Hematopoietic multipotent progenitor cell treated with erythropoietin and hydrocortisone succinate and interleukin-3 and kit ligand, for 8 days (in vitro differentiated cells): Measurements from ENCODE around the gene NCAPD2.

Experiments used
- DNase-seq: peaks from one replicate; pipeline ENCODE4 v3.0.0-alpha.2; 2015

The NCAPD2 gene, protein sequence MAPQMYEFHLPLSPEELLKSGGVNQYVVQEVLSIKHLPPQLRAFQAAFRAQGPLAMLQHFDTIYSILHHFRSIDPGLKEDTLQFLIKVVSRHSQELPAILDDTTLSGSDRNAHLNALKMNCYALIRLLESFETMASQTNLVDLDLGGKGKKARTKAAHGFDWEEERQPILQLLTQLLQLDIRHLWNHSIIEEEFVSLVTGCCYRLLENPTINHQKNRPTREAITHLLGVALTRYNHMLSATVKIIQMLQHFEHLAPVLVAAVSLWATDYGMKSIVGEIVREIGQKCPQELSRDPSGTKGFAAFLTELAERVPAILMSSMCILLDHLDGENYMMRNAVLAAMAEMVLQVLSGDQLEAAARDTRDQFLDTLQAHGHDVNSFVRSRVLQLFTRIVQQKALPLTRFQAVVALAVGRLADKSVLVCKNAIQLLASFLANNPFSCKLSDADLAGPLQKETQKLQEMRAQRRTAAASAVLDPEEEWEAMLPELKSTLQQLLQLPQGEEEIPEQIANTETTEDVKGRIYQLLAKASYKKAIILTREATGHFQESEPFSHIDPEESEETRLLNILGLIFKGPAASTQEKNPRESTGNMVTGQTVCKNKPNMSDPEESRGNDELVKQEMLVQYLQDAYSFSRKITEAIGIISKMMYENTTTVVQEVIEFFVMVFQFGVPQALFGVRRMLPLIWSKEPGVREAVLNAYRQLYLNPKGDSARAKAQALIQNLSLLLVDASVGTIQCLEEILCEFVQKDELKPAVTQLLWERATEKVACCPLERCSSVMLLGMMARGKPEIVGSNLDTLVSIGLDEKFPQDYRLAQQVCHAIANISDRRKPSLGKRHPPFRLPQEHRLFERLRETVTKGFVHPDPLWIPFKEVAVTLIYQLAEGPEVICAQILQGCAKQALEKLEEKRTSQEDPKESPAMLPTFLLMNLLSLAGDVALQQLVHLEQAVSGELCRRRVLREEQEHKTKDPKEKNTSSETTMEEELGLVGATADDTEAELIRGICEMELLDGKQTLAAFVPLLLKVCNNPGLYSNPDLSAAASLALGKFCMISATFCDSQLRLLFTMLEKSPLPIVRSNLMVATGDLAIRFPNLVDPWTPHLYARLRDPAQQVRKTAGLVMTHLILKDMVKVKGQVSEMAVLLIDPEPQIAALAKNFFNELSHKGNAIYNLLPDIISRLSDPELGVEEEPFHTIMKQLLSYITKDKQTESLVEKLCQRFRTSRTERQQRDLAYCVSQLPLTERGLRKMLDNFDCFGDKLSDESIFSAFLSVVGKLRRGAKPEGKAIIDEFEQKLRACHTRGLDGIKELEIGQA (N-terminal part only)

GRCh38 chr12:6493497-6494257 lies at the start of gene NCAPD2:
Gene NCAPD2, plus strand, starts transcription at chr12:6494102. Its CDS starts 997 bp downstream, at chr12:6495099.
- DNase-seq, result peak; percentile 98

- DNase-seq, result no peak
These were observed 48.9 kb upstream of the NCAPD2 start, which contains the start of gene CD27 for GRCh38 chr12:6444704-6445688. Gene CD27, plus strand, starts transcription at chr12:6444955. Its CDS starts 141 bp downstream, at chr12:6445096.

GRCh38 chr12:6450091-6450868 lies 43.6 kb upstream of the NCAPD2 start:
- no peak for DNase-seq

DNA sequence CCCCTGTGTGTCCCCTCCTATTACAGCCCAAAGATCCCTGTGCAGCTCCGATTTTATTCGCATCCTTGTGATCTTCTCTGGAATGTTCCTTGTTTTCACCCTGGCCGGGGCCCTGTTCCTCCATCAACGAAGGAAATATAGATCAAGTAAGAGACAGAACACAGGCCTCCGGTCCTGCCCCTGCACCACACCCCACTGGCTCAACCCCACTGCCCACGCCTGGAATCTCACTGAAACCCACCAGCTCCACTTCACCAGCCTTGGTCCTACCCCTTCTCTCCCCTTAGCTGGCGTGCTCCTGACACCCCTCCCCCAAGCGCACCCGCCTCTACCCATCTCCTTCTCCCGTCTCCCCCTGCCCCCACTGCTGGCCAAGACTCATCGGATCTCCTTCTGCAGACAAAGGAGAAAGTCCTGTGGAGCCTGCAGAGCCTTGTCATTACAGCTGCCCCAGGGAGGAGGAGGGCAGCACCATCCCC lies 43.0 kb upstream of the NCAPD2 start:
- DNase-seq, result peak; percentile 36

DNA sequence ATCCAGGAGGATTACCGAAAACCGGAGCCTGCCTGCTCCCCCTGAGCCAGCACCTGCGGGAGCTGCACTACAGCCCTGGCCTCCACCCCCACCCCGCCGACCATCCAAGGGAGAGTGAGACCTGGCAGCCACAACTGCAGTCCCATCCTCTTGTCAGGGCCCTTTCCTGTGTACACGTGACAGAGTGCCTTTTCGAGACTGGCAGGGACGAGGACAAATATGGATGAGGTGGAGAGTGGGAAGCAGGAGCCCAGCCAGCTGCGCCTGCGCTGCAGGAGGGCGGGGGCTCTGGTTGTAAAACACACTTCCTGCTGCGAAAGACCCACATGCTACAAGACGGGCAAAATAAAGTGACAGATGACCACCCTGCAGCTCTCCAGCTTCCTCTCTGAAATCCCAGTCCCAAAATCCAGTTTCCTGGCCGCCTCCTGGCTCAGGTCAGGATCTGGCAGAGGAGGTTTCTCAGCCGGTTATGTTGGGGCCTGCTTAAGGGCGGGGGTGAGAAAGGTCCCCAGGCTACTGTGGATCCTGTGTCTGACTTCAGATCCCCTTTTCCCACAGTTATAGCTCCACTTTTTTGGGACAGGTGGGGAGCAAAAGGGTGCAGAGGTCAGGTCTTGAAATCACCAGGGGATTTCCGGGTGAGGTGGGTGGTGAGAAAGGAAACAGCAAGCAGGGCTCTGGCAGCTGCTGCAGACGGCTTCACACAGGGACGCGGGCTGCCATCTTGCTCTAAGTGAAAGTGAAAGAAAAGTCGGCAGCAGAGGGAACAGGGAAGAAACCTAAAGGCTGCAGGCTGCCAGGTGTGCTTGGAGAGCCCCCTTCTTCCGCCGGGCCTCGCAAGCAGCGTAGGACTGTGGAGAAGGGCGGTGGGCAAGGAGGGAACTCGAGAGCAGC lies 42.3 kb upstream of the NCAPD2 start, which contains the start of gene TAPBPL:
TAPBPL (plus strand) TSS at position 695 of the 897 bp plus-strand sequence. CDS start 207 bp downstream, outside the sequence.
- DNase-seq, result peak; percentile 80

DNA sequence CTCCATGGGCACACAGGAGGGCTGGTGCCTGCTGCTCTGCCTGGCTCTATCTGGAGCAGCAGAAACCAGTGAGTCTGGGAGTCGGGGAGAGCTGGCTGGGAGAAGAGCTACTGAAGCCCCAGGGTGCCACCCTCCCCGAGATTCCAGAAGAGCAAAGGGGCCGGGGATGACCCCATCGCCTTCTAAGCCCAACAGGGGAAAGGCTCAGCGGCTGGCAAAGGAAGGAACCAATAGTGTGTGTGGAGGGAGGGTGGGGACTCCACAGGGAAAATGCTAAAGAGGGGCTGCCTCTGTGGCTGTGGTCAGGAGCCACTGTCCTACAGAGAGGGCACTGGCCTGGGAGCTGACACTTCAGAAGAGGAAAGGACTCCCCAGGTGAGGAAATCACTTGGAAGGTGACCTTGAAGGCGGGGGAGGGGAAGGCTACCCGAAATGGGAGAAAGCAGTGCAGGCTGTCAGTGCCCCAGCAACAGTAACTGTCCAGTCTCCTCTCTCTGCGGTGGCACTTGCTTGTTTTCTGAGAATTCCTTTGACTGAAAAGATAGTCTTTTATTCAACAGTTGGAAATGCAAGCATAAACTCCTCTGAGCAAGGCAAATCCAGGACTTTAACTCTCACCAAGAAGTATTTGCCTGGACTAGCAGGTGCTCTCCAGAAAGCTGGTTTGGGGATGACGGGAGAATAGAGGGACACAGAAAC lies 41.5 kb upstream of the NCAPD2 start:
- DNase-seq, result peak; percentile 49

- peak; percentile 58 for DNase-seq
These were observed 40.8 kb upstream of the NCAPD2 start for GRCh38 chr12:6452944-6453630.

- no peak for DNase-seq
These were observed 36.5 kb upstream of the NCAPD2 start for GRCh38 chr12:6457220-6457945.

DNA sequence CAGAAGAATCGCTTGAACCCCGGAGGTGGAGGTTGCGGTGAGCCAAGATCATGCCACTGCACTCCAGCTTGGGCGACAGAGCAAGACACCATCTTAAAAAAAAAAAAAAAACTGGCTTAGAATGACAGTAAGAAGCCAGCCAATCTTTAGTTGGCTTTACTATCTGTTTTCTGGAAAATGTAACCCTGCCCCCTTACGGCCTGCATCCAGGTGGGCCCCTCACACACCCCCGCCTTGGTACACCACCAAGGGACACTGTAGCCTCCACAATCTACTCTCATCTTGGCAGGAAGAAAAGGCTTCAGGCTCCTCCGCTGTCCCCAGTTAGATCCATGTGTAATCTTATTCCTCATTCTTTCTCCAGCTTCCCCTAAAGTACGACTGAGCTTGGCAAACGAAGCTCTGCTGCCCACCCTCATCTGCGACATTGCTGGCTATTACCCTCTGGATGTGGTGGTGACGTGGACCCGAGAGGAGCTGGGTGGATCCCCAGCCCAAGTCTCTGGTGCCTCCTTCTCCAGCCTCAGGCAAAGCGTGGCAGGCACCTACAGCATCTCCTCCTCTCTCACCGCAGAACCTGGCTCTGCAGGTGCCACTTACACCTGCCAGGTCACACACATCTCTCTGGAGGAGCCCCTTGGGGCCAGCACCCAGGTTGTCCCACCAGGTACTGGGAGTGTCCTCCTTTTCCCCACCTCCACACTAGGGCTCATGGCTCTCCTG lies 35.5 kb upstream of the NCAPD2 start:
- no peak for DNase-seq

GRCh38 chr12:6459004-6459337 lies 34.9 kb upstream of the NCAPD2 start:
- DNase-seq, result no peak

DNA sequence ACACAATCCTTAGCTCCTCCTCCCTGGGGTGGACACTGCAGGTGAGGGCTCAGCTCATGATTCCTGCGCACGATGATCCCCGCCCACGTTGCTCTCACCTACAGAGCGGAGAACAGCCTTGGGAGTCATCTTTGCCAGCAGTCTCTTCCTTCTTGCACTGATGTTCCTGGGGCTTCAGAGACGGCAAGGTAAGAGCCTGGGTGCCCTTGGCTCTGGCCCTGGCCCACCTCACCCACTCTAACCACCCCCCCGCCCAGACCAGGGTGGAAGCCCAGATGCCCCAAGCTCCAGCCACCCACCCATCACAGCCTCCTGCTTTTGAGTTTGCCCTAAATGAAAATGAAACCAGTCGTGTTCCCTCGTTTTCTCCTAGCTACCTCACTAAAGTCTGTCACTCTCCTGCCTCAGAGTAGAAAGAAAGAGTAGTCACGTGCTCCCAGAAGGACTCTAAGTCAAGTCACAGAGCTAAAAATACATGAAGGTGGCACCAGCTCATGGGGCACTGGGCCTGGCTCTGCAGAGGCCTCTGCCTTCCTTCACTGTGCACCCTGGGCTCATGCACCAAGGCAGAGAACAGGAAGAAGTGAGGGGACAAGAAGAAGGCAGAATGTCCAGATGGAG lies 33.0 kb upstream of the NCAPD2 start:
- DNase-seq, result no peak

DNA sequence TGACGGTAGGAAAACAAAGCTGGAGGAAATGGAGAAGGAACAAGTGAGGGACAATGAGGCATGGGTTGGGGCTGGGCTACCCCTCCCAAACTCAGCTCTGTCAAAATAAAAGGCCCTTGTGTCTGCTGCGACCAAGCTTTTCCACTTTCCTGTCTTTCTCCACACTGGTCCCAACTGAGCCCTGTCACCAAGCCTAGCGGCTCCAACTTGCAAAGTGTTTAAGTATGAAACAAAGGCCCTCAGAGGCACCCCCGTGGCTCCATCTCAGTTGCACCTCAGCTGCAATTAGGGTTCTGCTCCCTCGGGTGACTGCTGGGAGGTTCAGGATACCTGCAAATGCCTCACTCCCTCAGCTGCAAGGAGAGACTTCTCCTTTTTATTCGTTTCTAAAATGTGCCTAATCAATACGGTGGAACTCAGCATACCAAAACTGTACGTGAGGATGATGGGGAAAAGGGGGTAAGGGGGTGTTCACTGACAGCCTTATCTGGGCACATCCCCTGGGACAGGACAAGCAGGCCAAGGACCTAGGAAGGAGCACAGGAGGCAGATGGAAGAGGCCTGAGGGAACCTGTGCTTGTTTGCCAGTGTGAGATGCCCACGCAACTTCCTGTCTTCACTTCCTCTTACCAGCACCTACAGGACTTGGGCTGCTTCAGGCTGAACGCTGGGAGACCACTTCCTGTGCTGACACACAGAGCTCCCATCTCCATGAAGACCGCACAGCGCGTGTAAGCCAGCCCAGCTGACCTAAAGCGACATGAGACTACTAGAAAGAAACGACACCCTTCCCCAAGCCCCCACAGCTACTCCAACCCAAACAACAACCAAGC lies 32.3 kb upstream of the NCAPD2 start:
- DNase-seq, result peak; percentile 69

DNA sequence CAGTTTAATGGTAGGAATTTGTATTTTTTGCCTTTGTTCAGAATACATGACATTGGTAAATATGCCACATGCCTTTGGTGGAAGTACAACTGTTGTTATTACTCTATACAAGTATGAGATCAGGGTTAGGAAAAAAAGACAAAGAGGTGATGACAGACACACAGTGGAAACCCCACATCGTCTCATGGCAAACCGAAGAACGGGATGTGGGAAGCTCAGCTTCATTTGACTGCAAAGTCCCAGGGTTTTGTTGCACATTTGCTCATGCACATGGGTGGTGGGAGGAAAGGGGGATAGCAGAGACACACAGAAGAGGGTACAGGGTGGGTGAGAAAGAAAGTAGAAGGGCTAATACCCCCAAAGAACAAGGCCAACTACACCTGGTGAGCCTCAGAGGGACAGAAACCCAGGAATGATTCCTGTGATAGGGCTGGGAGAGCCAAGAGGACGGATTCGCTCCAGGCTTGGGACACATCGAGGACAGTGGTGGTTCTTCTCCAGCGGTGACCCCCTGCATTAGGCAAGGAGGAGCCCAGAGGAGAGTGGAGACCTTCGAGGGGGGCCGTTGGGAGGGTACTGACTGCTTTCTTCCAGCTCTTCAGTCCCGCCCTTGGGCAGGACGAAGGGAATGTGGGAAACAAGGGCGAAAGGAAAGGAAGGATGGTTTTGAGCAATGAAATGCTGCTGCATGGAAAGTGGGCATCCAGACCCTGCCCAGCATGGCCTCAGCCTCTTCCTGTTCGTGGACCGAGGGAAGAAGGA lies 31.5 kb upstream of the NCAPD2 start:
- no peak for DNase-seq

- DNase-seq, result no peak
These were observed 30.7 kb upstream of the NCAPD2 start for GRCh38 chr12:6463216-6463615.
